BJ (cell line): ENCODE measurements around the gene CPVL. TPM values are rescaled to one million over a fixed set of nuclear protein-coding genes. Genes with fewer than 3 reads are reported as not detected.

Experiments
- CTCF ChIA-PET: fragments of 350-600 bp; formaldehyde crosslinking; extraction: SDS; loops from one replicate; lab custom pipeline; 2021; ENCODE audit warnings: antibody characterized with exemption, inconsistent platforms; lab: Yijun Ruan, JAX
- POLR2A ChIA-PET: fragments of 300-600 bp; sonication (Branson Sonifier 250); formaldehyde crosslinking; extraction: SDS; loops from one replicate; lab custom pipeline; 2021; ENCODE audit warnings: antibody characterized with exemption; lab: Charles Lee
- DNase-seq: peaks from one replicate; pipeline ENCODE4 v3.0.0-alpha.2; 2011; ENCODE audit warnings: low read depth
- H3K27me3 ChIP-seq: 2 replicates; pipeline ENCODE4 v1.6.0; 2011; ENCODE audit warnings: low read length; ENCODE audit not compliant: control insufficient read depth, insufficient read depth
- H3K36me3 ChIP-seq: 2 replicates; pipeline ENCODE4 v1.5.1; 2011; ENCODE audit warnings: low read length; ENCODE audit not compliant: control insufficient read depth, insufficient read depth
- H3K4me3 ChIP-seq: 2 replicates; pipeline ENCODE4 v1.5.1; 2011; ENCODE audit warnings: low read depth, mild to moderate bottlenecking, control low read depth, low read length
- polyA plus RNA-seq: library from polyadenylated mRNA; depleted of rRNA; stranded (reverse); fragments of >200 nt; gene quantifications from 2 replicates; pipeline ENCODE4 v1.2.3, GENCODE V29; 2011
- TF ChIP-seq, protein P1 (sequence below): IDR thresholded peaks from 2 replicates; pipeline ENCODE4 v1.5.1; 2011; ENCODE audit warnings: low read depth, mild to moderate bottlenecking, control low read depth, inconsistent platforms, low read length, moderate library complexity; ENCODE audit not compliant: insufficient read depth

The CPVL gene
- polyA plus RNA-seq, 1 experiment: not detected

- DNase-seq: no peak
- ChIA-PET CTCF (interaction anchor here (0.6 to 1.3 kb wide), 2 partner anchors 195 to 207 kb away, joined by 3 read pairs; no protein-coding TSS in a partner anchor), POLR2A (no interaction called here)
- Histone ChIP-seq H3K36me3 (no peaks in the 10 kb centered on the region), H3K4me3 (no peak overlapping the region), H3K27me3 (no peaks in the 10 kb centered on the region)
- TF ChIP-seq, protein P1, sequence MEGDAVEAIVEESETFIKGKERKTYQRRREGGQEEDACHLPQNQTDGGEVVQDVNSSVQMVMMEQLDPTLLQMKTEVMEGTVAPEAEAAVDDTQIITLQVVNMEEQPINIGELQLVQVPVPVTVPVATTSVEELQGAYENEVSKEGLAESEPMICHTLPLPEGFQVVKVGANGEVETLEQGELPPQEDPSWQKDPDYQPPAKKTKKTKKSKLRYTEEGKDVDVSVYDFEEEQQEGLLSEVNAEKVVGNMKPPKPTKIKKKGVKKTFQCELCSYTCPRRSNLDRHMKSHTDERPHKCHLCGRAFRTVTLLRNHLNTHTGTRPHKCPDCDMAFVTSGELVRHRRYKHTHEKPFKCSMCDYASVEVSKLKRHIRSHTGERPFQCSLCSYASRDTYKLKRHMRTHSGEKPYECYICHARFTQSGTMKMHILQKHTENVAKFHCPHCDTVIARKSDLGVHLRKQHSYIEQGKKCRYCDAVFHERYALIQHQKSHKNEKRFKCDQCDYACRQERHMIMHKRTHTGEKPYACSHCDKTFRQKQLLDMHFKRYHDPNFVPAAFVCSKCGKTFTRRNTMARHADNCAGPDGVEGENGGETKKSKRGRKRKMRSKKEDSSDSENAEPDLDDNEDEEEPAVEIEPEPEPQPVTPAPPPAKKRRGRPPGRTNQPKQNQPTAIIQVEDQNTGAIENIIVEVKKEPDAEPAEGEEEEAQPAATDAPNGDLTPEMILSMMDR: no peak
These were observed 13.4 kb downstream of the CPVL start for GRCh38 chr7:29132980-29133379.

DNA sequence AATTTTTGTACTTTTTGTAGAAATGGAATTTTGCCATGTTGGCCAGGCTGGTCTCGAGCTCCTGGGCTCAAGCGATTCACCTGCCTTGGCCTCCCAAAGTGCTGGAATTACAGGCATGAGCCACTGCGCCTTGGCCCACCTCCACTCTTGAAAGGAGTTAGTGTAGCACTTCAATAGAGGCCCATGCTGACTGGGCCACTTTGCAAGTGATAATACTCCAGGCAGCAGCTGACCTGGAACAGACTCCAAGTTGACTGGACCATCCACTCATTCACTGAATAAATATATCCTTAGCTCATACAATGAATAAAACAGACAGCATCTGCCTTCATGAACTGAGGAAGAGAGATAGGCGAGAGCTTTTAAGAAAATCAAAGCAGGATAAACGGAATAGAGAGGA is 14.7 kb downstream of the CPVL start:
- H3K4me3 ChIP-seq: no peak overlapping the region
- POLR2A ChIA-PET: no interaction called here
- CTCF ChIA-PET: no interaction called here

GRCh38 chr7:29130096-29130495 is 16.2 kb downstream of the CPVL start:
- DNase-seq: no peak

More for the DNA sequence above, 14.7 kb downstream of the CPVL start:
- DNase-seq: no peak
- TF ChIP-seq, protein P1: no peak
- Histone ChIP-seq H3K36me3 (no peaks in the 10 kb centered on the region), H3K27me3 (no peaks in the 10 kb centered on the region)

DNA sequence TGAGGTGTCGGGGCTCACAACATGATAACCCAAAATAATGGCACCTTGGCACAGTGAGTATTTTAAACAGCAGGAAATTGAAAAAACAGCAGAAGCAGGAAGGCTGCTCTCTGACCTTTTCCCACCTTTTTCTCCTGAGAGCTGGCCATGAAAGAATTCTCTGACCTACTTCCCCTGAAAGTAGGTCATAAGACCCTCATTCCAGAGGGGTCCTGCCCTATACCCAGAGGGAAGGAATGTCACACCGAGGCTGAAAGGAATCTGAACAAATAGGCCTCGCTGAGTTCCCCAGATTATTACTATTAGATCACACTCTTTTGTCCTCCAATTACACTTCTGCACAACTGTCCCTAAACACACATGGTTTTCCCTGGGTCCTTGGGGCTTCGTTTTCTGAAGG is 18.8 kb downstream of the CPVL start:
- Histone ChIP-seq H3K36me3 (no peaks in the 10 kb centered on the region), H3K27me3 (no peaks in the 10 kb centered on the region), H3K4me3 (no peak overlapping the region)
- TF ChIP-seq, protein P1: no peak
- POLR2A ChIA-PET: no interaction called here
- DNase-seq: no peak
- CTCF ChIA-PET: interaction anchor here (1.1 to 1.6 kb wide), 2 partner anchors 21 to 206 kb away, joined by 4 read pairs; no protein-coding TSS in a partner anchor

More at GRCh38 chr7:29130096-29130495, 16.2 kb downstream of the CPVL start:
- H3K4me3 ChIP-seq: no peak overlapping the region
- H3K27me3 ChIP-seq: no peaks in the 10 kb centered on the region
- ChIA-PET CTCF (interaction anchor here (1.6 to 2.2 kb wide), 2 partner anchors 204 to 208 kb away, joined by 3 to 5 read pairs; no protein-coding TSS in a partner anchor), POLR2A (no interaction called here)
- H3K36me3 ChIP-seq: no peaks in the 10 kb centered on the region
- TF ChIP-seq, protein P1: no peak

DNA sequence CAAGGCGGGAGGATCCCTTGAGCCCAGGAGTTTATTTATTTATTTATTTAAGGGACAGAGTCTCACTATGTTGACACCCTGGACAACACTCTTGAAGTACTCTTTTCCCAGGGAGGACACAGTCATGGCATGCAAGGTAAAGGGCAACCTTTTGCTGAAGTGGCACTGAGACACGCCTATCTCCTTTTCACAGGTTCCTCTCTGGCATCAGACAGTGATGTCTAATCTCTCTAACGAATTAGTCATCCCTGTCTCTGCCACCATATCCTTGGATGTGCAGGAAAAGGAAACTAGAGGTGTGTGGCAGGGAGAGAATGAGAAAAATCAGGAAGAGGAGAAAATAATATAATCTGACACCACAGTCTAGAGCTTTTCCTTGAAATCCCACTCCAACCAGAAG is 19.5 kb downstream of the CPVL start:
- CTCF ChIA-PET: interaction anchor here (1.1 to 1.6 kb wide), 2 partner anchors 20 to 205 kb away, joined by 4 read pairs; no protein-coding TSS in a partner anchor
- TF ChIP-seq, protein P1: no peak
- DNase-seq: no peak
- POLR2A ChIA-PET: no interaction called here
- H3K4me3 ChIP-seq: no peak overlapping the region
- H3K36me3 ChIP-seq: no peaks in the 10 kb centered on the region
- H3K27me3 ChIP-seq: no peaks in the 10 kb centered on the region
